ENCODE measurements around the gene AQP10.
"Not testable (repeated sequence)": the region's sequence is repeated elsewhere in the genome, so short reads cannot be mapped to it uniquely, and the experiment has no call there.

Gene AQP10, protein sequence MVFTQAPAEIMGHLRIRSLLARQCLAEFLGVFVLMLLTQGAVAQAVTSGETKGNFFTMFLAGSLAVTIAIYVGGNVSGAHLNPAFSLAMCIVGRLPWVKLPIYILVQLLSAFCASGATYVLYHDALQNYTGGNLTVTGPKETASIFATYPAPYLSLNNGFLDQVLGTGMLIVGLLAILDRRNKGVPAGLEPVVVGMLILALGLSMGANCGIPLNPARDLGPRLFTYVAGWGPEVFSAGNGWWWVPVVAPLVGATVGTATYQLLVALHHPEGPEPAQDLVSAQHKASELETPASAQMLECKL

DNA sequence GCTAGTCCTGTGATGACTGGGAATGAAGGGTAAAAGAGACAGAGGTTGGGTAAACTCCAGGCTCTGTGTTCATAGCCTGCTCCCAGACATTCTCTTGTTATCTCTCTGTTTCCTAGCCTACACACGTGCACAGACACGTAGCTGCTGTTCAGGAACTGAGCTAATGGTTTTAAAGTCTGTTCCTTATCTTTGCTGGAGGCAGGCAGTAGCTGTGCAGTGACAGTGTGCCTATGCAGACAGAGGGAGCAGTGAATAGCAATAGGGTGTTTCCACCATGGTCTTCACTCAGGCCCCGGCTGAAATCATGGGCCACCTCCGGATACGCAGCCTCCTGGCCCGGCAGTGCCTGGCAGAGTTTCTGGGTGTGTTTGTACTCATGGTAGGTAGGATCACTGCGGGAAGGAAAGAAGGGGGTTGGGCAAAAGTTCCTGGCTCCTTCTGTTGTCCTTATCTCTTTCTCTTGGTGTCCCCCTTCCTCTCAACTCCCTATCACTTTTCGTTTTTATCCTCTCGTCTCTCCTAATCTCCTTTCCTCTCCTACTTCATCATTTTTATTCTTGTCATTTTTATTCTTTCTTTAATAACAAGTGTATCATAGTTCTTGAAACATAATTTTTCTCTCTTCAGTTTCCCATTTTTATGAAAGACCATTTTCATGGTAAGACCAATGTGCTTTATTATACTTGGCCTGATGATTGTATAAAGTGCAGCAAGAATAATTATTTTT is at the start of gene AQP10:
Gene AQP10, plus strand, starts transcription at position 212 of the 727 bp plus-strand sequence. Its CDS starts 63 bp downstream, at position 275.
- DNase-seq: no peak

DNA sequence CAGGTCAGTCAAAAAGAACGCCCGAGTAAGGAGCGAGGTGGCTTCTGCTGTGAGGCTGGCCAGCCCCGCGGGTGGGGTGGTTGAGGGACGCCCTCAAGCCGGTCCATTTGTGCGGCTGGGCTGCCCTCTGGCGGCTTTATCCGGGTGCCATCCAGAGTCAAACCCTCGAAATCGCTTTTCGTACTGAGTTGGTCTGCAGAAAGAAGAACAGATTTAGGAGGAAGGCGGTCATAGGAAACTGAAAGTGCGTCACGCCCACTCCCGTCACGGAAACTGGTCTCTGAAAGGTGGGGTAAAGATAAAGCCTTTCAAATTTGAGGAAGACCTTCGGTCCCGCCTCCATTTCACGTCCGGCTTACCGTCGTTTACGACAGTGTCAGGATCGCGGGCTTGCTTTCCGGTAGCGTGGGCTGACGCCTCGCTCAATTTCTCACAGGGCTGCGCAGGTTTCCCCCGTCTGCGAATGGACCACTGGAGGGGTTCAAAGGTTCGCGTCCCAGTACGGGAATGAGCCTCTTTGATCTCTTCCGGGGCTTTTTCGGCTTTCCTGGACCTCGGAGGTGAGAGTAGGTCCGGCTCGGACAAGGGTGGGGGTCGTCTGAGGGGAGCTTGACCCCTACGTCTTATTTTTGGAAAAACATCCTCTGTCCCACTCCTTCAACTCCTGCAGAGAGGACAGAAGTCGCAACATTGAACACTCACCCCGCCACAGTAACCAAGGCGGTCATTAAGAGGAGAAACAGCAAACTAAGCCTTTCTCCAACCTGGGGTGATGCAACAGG is 48.5 kb upstream of the AQP10 start, which contains the start of gene HAX1:
Gene HAX1, plus strand, starts transcription at position 413 of the 782 bp plus-strand sequence. Its CDS starts 95 bp downstream, at position 508.
- DNase-seq: peak; percentile 96

DNA sequence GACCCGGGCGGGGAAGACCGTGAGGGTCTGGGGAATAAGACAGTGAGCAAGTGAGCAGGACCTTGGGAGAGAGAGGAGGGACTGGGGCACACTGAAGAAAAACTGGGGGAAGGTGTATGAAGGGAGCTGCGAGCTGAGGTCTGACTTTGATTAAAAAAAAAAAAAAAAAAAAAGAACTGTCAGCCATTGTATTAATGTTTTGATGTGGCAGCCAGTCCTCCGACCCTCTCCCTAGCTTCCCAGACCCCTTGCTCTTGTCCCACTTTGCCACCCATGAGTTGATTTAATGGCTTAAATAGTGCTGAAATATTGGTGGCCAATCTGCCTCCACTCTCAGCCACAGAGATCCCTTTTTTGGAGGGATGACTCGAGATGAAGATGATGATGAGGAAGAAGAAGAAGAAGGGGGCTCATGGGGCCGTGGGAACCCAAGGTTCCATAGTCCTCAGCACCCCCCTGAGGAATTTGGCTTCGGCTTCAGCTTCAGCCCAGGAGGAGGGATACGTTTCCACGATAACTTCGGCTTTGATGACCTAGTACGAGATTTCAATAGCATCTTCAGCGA is 47.8 kb upstream of the AQP10 start:
- DNase-seq: no peak

DNA sequence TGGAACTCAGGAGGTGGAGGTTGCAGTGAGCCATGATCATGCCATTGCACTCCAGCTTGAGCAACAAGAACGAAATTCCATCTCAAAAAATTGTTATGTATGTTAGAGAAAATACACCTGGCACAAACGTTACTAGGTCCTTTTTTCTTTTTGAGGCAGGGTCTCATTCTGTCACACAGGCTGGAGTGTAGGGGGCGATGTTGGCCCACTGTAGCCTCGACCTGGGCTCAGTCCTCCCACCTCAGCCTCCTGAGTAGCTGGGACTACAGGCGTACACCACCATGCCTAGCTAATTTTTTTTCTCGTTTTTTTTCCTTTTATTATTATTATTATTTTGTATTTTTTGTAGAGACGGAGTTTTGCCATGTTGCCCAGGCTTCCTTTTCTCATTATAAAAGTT is 44.1 kb upstream of the AQP10 start:
- no peak for DNase-seq

DNA sequence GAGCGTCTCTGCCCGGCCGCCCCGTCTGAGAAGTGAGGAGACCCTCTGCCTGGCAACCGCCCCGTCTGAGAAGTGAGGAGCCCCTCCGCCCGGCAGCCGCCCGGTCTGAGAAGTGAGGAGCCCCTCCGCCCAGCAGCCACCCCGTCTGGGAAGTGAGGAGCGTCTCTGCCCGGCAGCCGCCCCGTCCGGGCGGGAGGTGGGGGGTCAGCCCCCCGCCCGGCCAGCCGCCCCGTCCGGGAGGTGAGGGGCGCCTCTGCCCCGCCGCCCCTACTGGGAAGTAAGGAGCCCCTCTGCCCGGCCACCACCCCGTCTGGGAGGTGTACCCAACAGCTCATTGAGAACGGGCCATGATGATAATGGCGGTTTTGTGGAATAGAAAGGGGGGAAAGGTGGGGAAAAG is 33.3 kb upstream of the AQP10 start:
- DNase-seq: not testable (repeated sequence)

DNA sequence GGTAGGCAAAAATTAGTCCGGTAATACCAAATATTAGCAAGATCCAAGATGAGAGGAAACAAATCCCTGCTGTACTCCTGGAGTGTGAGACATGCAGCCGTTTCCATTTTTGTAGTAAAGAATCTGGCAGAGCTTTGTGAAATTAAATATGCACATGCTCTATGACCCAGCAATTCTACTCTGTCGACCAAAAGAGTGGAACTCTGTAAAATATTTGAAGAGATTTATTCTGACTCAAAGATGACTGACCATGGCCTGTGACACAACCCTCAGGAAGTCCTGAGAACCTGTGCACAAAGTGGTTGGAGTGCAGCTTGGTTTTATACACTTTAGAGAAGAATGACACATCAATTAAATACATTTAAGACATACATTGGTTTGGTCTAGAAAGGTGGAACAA is 32.2 kb upstream of the AQP10 start:
- DNase-seq: no peak

DNA sequence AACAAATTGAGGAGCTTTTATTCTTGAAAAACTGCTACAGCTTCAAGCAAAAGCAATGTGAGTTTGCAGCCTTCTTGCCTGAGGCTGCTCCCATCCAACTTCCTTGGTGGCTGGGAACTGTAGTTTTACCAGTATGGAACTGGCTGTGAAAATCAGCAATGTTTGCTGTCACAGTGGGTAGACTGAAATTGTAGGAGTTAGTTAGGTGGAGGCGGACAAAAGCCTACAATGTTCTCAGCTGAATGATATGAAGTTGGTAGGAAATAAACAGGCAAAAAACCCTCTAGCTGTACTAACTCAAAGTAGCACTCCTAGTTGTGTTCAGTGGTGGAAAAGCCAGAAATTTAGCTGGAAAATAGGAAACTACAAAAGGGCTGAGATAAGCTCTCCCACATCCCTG is 30.0 kb upstream of the AQP10 start:
- DNase-seq: no peak

DNA sequence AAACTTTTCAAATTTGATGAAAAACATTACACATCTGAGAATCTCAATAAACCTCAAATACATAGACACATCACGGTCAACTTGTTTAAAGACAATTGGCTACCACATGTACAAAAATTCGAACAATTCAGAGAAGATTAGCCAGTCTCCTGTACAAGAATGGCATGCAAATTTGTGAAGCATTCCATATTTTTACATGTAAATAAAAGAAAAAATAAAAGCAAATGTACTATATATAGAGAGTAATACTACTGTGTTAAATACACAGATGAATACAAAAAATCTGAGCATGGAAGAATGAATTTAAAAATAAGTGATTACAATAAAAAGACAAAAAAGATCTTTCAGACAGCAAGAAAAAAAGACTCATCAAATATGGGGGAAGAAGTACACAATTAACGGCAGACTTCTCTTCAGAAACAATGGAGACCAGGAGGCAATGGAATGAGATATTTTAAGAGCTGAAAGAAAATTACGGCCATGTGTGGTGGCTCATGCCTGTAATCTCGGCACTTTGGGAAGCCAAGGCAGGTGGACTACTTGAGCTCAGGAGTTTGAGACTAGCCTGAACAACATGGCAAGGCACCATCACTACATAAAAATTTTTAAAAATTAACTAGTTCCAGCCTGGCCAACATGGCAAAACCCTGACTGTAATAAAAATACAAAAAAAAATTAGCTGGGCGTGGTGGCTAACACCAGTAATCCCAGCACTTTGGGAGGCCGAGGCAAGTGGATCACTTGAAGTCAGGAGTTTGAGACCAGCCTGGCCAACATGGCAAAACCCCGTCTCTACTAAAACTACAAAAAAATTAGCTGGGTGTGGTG is 25.3 kb upstream of the AQP10 start:
- no peak for DNase-seq

DNA sequence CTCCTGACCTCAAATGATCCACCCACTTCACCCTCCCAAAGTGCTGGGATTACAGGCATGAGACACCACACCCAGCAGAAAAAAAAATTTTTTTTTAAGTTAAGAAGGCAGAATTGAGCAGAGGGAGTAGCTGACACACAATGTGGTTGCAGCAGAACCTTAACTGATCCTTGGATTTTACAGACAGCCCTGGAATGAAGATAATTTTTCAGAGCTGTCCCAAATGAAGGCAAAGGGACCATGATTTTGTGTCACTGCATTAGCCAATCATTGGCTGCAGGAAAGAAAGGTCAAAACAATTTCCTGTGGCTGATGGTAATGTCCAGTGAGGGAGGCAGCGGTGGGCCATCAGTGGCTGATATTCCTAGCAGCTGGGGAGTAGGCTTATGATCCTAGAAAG is 19.3 kb upstream of the AQP10 start:
- DNase-seq: no peak

DNA sequence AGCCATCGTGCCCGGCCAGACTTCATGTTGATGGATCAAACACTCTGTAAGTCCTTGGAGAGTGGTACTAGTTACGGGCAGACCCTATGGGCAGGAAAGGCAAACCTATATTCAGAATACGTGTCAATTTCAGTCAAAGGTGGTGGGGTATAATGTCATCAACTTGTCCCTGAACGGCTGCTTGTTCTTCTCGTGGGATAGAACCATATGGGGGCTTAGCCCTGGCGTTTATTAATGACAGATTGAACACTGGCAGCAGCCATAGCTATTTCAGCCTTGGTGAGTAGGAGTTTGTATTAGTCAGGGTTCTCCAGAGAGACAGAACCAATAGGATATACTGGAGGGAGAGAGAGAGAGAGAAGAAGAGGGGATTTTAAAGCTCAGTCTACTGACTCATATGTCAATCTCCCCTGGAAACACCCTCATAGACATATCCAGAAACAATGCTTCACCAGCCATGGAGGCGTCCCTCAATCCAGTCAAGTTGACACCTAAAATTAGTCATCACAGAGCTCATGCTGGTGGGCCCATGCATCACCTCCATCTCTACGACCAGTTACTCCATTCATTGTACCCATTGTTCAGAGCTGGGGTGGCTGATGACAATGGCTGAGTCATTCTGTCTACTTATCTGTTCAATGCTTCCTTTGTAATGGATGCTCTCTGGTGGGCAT is 16.1 kb upstream of the AQP10 start:
- DNase-seq: peak; percentile 8

DNA sequence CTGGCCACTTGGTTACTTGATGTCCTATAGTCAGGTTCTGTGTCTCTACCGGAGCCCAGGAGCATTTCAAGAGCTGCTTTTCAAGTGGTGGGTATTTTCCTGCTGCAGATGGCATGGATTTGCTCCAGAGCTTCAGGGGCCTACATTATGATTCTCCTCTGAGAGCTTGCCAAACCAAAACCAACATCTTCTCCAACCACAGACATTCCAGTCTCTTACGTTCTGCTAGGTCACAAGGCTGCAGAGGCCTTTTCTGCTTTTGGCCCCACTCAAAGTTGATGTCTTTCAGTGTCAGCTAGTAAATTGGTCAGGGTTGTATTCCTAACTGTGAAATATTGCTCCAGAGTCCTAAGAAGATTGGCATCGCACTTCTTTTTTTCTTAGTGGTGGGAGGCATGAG is 14.7 kb upstream of the AQP10 start:
- DNase-seq: no peak

DNA sequence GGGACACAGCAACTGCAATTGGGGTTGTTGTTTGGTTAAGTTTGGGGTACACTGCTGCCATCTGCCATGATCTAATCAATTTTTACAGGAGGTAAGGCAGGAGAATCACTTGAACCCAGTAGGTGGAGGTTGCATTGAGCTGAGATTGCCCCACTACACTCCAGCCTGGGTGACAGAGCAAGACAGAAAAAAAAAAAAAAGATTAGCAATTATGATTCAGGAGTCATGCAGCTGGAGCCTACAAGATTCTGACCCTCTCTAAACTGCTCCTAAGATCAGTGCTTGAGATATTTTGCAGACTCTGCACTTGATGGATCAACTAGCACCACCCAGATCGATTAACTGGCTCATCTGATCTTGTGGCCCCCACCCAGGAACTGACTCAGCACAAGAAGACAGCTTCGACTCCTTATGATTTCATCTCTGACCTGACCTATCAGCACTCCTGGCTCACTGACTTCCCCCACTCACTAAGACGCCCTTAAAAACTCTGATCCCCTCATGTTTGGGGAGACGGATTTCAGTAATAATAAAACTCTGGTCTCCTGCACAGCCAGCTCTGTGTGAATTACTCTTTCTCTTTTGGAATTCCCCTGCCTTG is 13.1 kb upstream of the AQP10 start:
- not testable (repeated sequence) for DNase-seq

DNA sequence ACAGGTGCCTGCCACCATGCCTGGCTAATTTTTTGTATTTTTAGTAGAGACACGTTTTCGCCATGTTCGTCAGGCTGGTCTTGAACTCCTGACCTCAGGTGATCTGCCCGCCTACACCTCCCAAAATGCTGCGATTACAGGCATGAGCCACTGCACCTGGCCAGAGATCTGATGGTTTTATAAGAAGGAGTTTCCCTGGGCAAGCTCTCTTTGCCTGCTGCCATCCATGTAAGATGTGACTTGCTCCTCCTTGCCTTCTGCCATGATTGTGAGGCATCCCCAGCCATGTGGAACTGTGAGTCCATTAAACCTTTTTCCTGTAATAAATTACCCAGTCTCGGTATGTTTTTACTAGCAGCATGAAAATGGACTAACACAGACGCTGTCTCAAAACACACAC is 11.8 kb upstream of the AQP10 start:
- not testable (repeated sequence) for DNase-seq

DNA sequence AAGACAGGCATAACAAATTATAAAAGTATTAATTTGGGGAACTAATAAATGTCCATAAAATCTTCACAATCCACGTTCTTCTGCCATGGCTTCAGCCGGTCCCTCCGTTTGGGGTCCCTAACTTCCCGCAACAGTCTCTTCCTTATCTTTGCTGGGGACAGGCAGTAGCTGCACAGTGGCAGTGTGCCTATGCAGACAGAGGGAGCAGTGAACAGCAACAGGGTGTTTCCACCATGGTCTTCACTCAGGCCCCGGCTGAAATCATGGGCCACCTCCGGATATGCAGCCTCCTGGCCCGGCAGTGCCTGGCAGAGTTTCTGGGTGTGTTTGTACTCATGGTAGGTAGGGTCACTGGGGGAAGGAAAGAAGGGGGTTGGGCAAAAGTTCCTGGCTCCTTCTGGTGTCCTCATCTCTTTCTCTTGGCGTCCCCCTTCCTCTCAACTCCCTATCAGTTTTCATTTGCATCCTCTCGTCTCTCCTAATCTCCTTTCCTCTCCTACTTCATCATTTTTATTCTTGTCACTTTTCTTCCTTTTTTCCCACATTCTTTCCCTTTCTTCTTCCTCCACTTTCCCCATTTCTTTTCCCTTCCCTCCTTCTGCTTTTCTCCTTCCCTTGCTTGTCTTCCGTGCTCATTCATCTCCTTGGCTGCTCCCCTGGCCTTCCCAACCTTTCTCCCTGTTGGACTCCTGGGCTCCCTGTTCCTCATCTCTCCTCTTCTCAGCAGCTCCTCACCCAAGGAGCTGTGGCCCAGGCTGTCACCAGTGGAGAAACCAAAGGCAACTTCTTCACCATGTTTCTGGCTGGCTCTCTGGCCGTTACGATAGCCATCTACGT is 8.4 kb upstream of the AQP10 start:
- DNase-seq: not testable (repeated sequence)

DNA sequence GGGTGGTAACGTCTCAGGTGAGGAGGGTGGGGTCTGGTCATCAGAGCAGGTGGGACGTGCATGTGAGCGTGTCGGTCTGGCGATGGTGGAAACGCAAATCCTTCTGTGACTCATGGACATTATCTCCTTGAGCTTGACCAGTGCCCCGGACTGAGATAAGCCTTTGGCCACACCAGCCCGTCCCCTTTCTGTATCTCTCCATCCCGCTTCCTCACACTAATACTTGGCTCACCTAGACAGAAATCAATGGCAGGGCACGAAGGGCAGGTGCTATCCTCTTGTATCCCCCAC is 7.9 kb upstream of the AQP10 start:
- DNase-seq: no peak

DNA sequence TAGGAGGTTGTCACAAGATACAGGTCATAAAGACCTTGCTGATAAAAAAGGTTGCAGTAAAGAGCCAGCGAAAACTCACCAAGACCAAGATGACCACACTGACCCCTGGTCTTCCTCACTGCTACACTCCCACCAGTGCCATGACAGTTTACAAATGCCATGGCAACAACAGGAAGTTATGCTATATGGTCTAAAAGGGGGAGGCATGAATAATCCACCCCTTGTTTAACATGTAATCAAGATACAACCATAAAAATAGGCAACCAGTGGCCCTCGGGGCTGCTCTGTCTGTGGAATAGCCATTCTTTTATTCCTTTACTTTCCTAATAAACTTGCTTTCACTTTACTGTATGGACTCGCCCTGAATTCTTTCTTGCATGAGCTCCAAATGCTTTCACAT is 6.7 kb upstream of the AQP10 start:
- not testable (repeated sequence) for DNase-seq

DNA sequence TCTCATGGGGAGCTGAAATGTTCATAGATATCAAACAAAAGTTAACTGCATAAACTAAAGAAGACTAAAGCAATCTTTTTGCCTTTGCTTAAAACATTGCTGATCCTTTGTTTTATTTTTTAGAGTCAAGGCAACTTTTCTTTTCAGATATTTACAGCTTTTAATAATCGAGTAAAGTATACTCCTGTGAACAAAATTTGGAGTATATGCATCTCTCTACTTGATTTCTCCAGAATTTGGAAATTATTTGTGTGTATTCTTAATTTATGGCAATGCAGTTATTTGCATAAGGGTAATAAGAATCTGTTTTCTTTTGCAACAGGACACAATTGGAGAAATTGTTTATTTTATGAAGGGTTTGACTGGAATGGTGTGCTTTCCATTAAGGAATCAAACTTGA is 4.2 kb upstream of the AQP10 start:
- no peak for DNase-seq

DNA sequence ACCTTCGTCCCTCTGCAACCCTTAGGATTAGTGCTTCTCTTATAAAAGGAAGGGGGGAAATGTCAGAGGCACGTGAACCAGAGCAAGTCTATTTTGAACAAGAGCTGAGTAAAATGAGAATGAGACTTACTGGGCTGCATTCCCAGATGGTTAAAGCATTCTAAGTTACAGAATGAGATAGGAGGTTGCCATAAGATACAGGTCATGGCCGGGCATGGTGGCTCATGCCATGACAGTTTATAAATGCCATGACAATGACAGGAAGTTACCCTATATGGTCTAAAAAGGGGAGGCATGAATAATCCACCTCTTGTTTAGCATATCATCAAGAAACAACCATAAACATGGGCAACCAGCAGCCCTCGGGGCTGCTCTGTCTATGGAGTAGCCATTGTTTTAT is 2.5 kb upstream of the AQP10 start:
- DNase-seq: no peak

DNA sequence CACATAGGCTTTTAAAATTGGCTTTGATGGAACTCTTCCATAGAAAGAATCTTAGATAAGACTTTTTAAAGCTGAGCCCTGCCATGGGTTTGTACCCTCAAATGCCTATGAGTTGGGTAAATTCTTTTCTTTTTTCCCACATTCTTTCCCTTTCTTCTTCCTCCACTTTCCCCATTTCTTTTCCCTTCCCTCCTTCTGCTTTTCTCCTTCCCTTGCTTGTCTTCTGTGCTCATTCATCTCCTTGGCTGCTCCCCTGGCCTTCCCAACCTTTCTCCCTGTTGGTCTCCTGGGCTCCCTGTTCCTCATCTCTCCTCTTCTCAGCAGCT is 679 bp downstream of the AQP10 start:
- DNase-seq: not testable (repeated sequence)

DNA sequence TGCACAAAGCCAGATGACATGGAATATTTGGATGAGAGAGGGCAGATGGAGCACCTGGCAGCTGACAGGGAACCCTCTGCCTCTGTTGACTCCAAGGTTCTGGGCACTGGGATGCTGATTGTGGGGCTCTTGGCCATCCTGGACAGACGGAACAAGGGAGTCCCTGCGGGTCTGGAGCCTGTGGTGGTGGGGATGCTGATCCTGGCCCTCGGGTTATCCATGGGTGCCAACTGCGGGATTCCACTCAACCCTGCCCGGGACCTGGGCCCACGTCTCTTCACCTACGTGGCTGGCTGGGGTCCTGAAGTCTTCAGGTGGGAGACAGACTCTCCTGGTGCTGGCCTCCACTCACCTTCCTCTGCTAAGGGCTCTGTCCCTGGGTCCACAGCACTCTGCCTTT is 2.6 kb downstream of the AQP10 start:
- DNase-seq: no peak

DNA sequence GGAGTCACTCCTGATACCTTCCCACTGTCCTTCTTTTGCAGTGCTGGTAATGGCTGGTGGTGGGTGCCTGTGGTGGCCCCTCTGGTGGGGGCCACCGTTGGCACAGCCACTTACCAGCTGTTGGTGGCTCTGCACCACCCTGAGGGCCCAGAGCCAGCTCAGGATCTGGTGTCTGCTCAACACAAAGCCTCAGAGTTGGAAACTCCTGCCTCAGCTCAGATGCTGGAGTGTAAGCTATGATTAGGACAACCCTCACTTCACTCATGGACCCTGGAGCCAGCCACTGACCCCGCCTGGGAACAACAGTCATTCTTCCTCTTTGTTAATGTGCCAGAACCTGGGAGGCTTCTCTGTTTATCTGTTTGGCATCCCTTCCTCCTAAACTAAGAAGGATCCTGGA is 3.3 kb downstream of the AQP10 start:
- no peak for DNase-seq

All from stimulated activated CD4-positive, alpha-beta T cell treated with anti-CD3 and anti-CD28 coated beads, Interleukin-12 subunit alpha, Interleukin-12 subunit beta, amount 100 ng/mL, for 4 hours (primary cell).